Activated CD4-positive, alpha-beta memory T cell treated with anti-CD3 and anti-CD28 coated beads for 36 hours (primary cell): Measurements from ENCODE around the gene EEF1AKMT2. TPM values are rescaled to one million over a fixed set of nuclear protein-coding genes. Genes with fewer than 3 reads are reported as not detected.

ENCODE experiments used
- CTCF ChIA-PET: fragments of 350-600 bp; sonication (Branson Sonifier 250); formaldehyde crosslinking; loops from one replicate; lab custom pipeline; 2021; ENCODE audit warnings: antibody characterized with exemption, inconsistent platforms; lab: Charles Lee
- POLR2A ChIA-PET: fragments of 350-600 bp; sonication (Branson Sonifier 250); formaldehyde crosslinking; loops from one replicate; lab custom pipeline; 2021; ENCODE audit warnings: antibody characterized with exemption; lab: Charles Lee
- DNase-seq: peaks from one replicate; pipeline ENCODE4 v3.0.0-alpha.2; 2020
- H3K27ac Mint-ChIP-seq: one replicate; pipeline ENCODE4 v1.8.0; 2021; ENCODE audit warnings: mixed read lengths
- H3K27me3 Mint-ChIP-seq: one replicate; pipeline ENCODE4 v1.8.0; 2021; ENCODE audit warnings: mixed read lengths
- H3K36me3 Mint-ChIP-seq: one replicate; pipeline ENCODE4 v1.8.0; 2021; ENCODE audit warnings: mixed read lengths
- H3K4me1 Mint-ChIP-seq: one replicate; pipeline ENCODE4 v1.8.0; 2021; ENCODE audit warnings: low read depth, mixed read lengths
- H3K4me3 Mint-ChIP-seq: one replicate; pipeline ENCODE4 v1.8.0; 2021; ENCODE audit warnings: mild to moderate bottlenecking, mixed read lengths
- H3K9me3 Mint-ChIP-seq: one replicate; pipeline ENCODE4 v1.8.0; 2021; ENCODE audit warnings: mixed read lengths
- intact Hi-C: fragments of 100-400 bp; cut with micrococcal nuclease; formaldehyde crosslinking; loops from one replicate; pipeline ENCODE4 v1.15.1; 2023
- total RNA-seq, 2 experiments: library from RNA; stranded (reverse); gene quantifications; one replicate each; pipeline ENCODE4 v1.2.3, GENCODE V29; 2021

Gene EEF1AKMT2
- total RNA-seq, 2 experiments from 2014 or later: 28.2 to 33.1 TPM

DNA sequence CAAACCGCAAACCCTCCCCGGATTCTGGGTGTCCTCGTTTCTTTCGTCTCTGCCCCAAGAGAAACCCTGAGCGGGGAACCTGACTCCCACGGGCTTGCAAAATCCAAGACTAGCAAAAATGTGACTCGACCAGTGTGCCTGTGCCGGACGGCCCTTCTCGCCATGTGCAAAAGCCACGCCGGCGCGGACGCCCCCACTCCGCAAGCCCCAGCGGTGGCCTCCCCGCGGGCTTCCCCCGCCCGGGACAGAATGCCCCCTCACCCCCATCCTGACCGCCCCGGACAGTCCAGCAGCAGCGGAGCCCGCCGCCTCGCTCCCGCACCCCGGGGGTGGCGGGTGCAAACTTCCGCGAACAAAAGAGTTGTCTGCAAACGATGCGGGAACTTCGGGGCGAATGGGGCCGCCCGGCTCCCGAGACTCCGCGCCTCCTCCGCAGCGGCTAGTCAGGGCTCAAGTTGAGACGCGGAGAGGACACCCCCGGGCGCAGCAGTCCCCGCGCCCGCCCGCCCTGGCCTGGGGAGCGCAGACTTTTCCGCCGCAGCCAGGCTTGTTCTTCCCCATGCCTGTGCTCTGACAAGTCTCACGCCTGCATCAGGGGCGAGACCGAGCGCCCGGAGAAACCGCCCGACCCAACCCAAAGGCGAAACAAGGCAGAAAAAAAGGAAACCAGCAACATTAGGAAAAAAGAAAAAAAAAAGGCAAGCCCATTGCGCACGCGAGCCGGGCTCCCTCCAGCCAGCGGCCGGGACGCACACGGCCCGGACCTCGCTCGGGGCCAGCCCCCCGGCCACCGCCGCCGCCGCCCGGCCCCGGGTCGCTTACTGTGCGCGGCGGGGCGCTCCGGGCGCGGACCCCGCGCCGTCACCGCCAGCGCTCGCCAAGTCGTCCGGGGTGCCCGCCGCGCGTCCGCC is 48.2 kb downstream of the EEF1AKMT2 start:
- no peak for DNase-seq
- Mint-ChIP-seq H3K27ac (peak overlapping the region; percentile 86), H3K4me1 (peaks cover 55% of the 10 kb centered on the region), H3K36me3 (peaks cover 4% of the 10 kb centered on the region), H3K4me3 (peak overlapping the region; percentile 91), H3K9me3 (no peaks in the 10 kb centered on the region), H3K27me3 (no peaks in the 10 kb centered on the region)
- intact Hi-C loops: loop anchor here (5.0 kb wide), 2 partner anchors 49 to 281 kb away; partner anchors contain the start of genes EEF1AKMT2 and LHPP
- ChIA-PET CTCF (interaction anchor here (0.6 to 4.9 kb wide), 18 partner anchors 12 to 204 kb away, joined by 3 to 127 read pairs (median 26); partner anchors contain the start of gene ABRAXAS2), POLR2A (interaction anchor here (3.0 to 4.6 kb wide), 4 partner anchors 20 to 55 kb away, joined by 21 to 44 read pairs (median 33); no protein-coding TSS in a partner anchor)

DNA sequence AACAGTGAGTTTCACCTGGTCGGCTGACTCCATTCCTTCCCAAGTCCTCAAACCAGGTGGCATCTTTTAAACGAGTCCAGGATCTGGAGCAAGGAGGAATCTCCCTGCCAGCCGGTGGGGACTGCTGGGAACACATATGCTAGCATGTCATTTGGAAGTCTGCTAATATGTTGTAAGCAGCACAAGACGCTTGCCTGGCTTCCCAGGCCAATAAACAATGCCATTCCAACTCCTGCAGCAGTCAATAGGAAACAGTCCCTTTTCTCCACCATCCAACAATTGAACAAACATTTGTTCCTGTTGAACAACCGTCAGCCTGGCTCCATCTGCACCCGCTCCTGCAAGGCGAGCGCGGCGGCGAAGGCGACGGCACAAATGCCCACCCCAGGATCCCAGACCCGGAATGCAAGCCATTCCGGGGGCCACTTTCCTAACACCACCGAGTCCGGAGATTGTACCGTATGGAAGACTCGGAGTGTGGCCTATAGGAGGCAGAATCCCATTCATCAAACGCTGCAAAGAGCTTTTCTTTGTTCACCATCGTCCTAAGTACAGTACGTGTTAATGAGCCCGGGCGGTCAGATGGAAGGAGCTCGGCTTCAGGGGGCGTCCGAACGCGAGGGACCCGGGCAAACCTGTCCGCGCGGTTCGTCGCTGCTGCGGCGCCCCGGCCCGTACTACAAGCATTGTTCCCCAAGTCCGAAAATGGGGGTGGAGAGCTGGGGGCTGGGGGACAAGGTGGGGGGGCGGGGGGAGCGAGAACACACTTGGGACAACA is 49.1 kb downstream of the EEF1AKMT2 start:
- H3K4me3 Mint-ChIP-seq: peak overlapping the region; percentile 91
- no peak for DNase-seq
- H3K36me3 Mint-ChIP-seq: peaks cover 3% of the 10 kb centered on the region
- H3K4me1 Mint-ChIP-seq: peaks cover 60% of the 10 kb centered on the region
- peak overlapping the region; percentile 69 for H3K27ac Mint-ChIP-seq
- CTCF ChIA-PET: interaction anchor here (0.6 to 4.9 kb wide), 29 partner anchors 11 to 212 kb away, joined by 3 to 127 read pairs (median 21); partner anchors contain the start of gene ABRAXAS2
- intact Hi-C loops: loop anchor here (5.0 kb wide), 2 partner anchors 50 to 280 kb away; partner anchors contain the start of genes EEF1AKMT2 and LHPP
- H3K27me3 Mint-ChIP-seq: no peaks in the 10 kb centered on the region
- H3K9me3 Mint-ChIP-seq: no peaks in the 10 kb centered on the region
- POLR2A ChIA-PET: interaction anchor here (1.6 to 4.6 kb wide), 8 partner anchors 10 to 54 kb away, joined by 6 to 44 read pairs (median 18); no protein-coding TSS in a partner anchor

DNA sequence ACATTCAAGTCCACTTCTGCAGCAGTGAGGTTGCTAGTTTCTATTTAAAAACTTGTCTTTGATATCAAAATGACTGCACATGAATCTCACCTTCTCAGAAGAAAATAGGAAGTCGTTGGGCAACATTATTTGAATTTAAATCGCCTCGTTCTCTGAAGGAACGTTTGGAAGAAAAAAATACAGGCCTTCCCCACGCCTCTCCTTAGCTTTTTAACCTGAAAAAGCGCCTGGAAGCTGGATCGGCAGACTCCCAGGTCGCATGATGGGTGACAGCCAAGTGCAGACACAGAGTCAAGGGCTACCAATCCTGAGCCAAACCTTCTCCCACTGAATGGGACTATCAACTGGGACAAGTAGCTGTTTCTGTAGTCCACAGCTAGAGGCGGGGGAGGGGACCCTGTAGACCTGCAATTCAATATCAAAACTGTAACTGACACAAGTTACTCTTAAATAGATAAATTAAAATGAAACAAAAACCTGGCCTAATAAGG is 49.7 kb downstream of the EEF1AKMT2 start:
- POLR2A ChIA-PET: interaction anchor here (0.7 to 4.6 kb wide), 15 partner anchors 9 to 114 kb away, joined by 3 to 44 read pairs (median 6); no protein-coding TSS in a partner anchor
- CTCF ChIA-PET: interaction anchor here (0.6 to 4.9 kb wide), 50 partner anchors 8 to 280 kb away, joined by 3 to 127 read pairs (median 7); partner anchors contain the start of genes EEF1AKMT2 and LHPP
- H3K27ac Mint-ChIP-seq: peak overlapping the region; percentile 88
- DNase-seq: peak; percentile 48
- no peaks in the 10 kb centered on the region for H3K27me3 Mint-ChIP-seq
- peaks cover 67% of the 10 kb centered on the region for H3K4me1 Mint-ChIP-seq
- peak overlapping the region; percentile 91 for H3K4me3 Mint-ChIP-seq
- peaks cover 3% of the 10 kb centered on the region for H3K36me3 Mint-ChIP-seq
- intact Hi-C loops: loop anchor here (1.0 to 5.0 kb wide), 12 partner anchors 9 to 280 kb away; partner anchors contain the start of genes EEF1AKMT2 and LHPP
- H3K9me3 Mint-ChIP-seq: no peaks in the 10 kb centered on the region

DNA sequence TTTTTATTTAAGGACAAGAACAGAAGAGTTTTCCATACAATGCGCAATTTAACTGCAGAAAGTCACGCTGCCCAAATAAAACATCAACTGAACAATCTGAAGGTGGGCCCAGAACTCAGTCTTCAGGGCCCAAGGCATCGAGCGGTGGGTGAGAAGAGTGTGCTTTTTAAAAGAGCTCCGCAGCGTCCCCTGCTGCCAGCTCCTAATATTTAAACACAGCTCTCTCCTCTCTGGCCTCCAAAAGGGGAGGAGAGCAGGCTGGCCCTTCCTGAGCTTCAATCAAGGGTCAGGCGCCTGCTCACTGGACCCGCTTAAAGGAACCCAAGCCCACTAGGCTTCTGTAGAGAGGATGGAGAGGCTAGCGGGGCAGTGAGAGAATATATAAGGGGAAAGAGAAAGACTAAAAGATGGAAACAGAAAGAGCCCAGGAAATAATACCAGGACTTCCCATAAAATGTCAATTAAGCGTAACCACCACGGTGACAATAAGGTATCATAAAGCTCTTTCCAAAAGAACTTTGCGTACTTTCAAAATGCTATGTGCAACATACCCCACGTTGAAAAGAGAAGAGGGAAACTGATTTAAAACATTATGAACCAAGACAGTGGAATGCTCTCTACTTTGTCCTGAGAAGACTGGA is 50.3 kb downstream of the EEF1AKMT2 start:
- CTCF ChIA-PET: interaction anchor here (0.6 to 4.9 kb wide), 50 partner anchors 8 to 280 kb away, joined by 3 to 127 read pairs (median 7); partner anchors contain the start of genes ABRAXAS2, EEF1AKMT2 and LHPP
- intact Hi-C loops: loop anchor here (1.0 to 5.0 kb wide), 12 partner anchors 8 to 279 kb away; partner anchors contain the start of genes EEF1AKMT2 and LHPP

DNA sequence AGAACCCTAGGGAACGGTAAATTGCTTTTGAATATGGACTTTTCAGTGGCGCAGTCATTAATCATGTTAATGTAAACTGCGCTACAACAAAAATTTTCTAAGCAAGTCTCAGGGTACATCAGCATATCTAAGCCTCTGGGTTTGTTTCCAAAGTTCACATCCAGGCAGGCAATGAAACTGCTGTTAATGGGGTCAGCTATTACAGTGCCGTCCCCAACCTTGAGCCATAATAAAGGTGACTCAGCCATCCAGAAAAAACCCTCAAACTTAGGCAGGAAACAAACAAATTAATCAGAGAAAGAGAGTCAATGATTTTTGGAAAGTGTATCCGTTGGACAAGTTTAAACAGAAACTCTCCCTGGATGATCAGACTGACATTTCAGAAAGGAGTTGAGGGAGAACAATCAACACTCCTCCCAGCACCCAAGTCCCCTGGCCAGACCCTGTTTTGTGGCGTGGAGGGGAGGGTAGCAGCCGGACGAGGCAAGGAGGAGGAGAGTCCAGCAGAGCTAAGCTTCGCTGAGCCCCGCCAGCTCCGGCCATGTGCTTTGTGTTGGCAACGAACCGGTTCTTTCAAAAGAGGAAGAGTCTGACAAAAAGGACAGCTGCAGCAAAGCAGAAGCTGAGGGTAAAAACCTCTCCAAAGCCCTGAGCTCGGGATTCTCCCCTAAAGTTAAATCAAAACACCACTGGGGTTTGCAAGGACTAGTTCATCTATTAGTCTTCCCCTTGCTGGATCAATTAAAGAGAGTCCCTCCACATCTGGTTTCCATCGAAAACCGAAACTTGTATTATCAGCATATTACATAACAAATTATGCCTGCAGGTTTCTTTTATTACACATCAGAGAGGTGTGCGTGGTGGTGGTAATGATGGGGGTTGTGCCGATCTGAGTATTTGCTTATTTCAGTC is 51.1 kb downstream of the EEF1AKMT2 start:
- Mint-ChIP-seq H3K36me3 (peaks cover 3% of the 10 kb centered on the region), H3K4me3 (peak overlapping the region; percentile 91), H3K4me1 (peaks cover 78% of the 10 kb centered on the region), H3K9me3 (no peaks in the 10 kb centered on the region), H3K27me3 (no peaks in the 10 kb centered on the region), H3K27ac (peak overlapping the region; percentile 88)
- CTCF ChIA-PET: interaction anchor here (0.6 to 4.9 kb wide), 48 partner anchors 9 to 279 kb away, joined by 3 to 127 read pairs (median 8); partner anchors contain the start of genes ABRAXAS2, EEF1AKMT2 and LHPP
- POLR2A ChIA-PET: interaction anchor here (0.6 to 4.6 kb wide), 18 partner anchors 8 to 323 kb away, joined by 3 to 44 read pairs (median 6); no protein-coding TSS in a partner anchor
- intact Hi-C loops: loop anchor here (1.0 to 5.0 kb wide), 12 partner anchors 7 to 278 kb away; partner anchors contain the start of genes EEF1AKMT2 and LHPP
- peak; percentile 38 for DNase-seq

More for the DNA sequence above, 50.3 kb downstream of the EEF1AKMT2 start:
- peak; percentile 86 for DNase-seq
- H3K27ac Mint-ChIP-seq: peak overlapping the region; percentile 88
- H3K4me3 Mint-ChIP-seq: peak overlapping the region; percentile 91
- peaks cover 3% of the 10 kb centered on the region for H3K36me3 Mint-ChIP-seq
- no peaks in the 10 kb centered on the region for H3K27me3 Mint-ChIP-seq
- H3K9me3 Mint-ChIP-seq: no peaks in the 10 kb centered on the region
- POLR2A ChIA-PET: interaction anchor here (0.6 to 4.6 kb wide), 17 partner anchors 9 to 324 kb away, joined by 3 to 44 read pairs (median 6); no protein-coding TSS in a partner anchor
- H3K4me1 Mint-ChIP-seq: peaks cover 72% of the 10 kb centered on the region

DNA sequence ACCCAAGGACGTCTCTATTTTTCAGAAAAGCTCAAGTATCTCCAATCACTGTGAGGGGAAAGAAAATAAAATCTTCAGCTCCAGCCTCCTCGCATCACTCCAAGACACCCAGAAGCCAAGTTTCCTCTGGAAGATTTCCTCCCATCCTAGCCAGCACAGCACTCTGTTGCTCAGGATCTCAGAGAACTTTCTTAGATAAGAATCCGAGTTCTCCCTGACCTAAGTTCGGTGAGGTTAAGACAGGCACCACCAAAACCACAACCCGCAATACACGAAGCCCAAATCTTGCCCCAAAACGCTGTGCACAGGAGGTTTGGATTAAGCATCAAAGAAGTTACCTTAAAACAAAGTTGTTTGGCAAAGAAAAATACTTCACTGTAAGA is 51.7 kb downstream of the EEF1AKMT2 start:
- peaks cover 3% of the 10 kb centered on the region for H3K36me3 Mint-ChIP-seq
- peak overlapping the region; percentile 91 for H3K4me3 Mint-ChIP-seq
- peaks cover 78% of the 10 kb centered on the region for H3K4me1 Mint-ChIP-seq
- ChIA-PET POLR2A (interaction anchor here (1.0 to 4.6 kb wide), 6 partner anchors 7 to 54 kb away, joined by 3 to 44 read pairs (median 10); no protein-coding TSS in a partner anchor), CTCF (interaction anchor here (0.7 to 4.9 kb wide), 18 partner anchors 8 to 210 kb away, joined by 3 to 127 read pairs (median 24); no protein-coding TSS in a partner anchor)
- H3K27me3 Mint-ChIP-seq: no peaks in the 10 kb centered on the region
- peak overlapping the region; percentile 75 for H3K27ac Mint-ChIP-seq
- intact Hi-C loops: loop anchor here (2.0 to 5.0 kb wide), 5 partner anchors 43 to 278 kb away; partner anchors contain the start of genes EEF1AKMT2 and LHPP
- peak; percentile 37 for DNase-seq
- no peaks in the 10 kb centered on the region for H3K9me3 Mint-ChIP-seq

DNA sequence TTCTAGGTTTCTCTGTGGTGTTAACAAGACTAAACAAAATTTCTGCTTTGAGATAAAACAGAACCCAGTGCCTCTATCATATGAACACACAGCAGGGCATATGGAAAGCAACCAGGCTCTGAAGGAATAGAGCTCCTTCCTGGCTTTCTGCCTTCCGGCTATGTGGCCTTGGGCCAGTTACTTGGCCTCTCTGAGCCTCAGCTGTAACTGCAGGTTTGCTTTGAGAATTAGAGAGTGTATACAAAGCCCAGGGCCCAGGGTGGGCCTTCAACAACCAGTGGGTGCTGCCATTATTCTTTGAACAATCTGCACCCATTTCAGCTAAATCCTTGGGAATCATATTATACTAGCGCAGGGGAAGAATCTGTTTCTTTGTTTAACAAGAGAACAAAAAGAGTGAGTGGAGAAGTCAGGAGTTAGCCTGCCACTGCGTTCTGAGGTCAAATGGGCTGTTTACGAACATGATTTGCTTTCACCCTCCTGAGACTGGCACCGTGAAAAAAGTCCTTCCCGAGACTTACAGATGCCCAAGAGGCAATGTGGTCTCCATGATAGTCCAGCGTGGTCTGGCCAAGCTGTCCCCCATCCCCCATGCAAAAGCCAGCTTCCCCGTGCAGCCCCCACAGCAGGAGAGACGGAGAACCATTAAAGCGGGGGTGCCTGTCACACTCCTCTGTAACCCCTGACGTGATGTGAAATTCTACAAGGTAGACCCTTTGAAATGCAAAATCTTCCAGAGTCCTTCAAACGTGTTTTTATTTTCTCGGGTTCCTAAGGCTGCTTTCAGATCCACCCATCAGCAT is 52.4 kb downstream of the EEF1AKMT2 start:
- Mint-ChIP-seq H3K36me3 (peaks cover 5% of the 10 kb centered on the region), H3K27me3 (no peaks in the 10 kb centered on the region), H3K4me3 (peak overlapping the region; percentile 91), H3K27ac (peak overlapping the region; percentile 75), H3K4me1 (peaks cover 80% of the 10 kb centered on the region), H3K9me3 (no peaks in the 10 kb centered on the region)
- intact Hi-C loops: no loop called here
- no peak for DNase-seq
- ChIA-PET CTCF (interaction anchor here (0.7 to 4.9 kb wide), 15 partner anchors 8 to 209 kb away, joined by 3 to 127 read pairs (median 21); no protein-coding TSS in a partner anchor), POLR2A (interaction anchor here (1.0 to 4.6 kb wide), 4 partner anchors 16 to 53 kb away, joined by 3 to 44 read pairs (median 18); no protein-coding TSS in a partner anchor)

DNA sequence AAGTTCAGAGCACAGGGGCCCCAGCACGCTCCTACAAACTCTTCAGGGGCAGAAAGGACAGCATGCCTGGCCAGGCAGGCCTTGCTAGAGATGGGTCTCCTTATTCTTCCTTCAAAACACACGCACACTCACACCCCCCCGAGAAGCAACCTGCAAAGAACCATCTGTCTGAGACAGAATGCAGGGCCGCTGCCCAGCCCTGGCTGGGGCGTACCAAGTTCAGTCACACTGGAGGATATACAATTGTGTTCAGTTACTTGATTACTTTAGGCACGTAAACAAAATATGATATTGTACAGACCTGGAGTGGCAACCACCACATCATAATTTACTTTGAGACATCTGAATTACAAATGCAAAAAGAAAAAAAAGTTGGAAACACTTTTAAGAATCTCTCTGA is 53.2 kb downstream of the EEF1AKMT2 start:
- peaks cover 6% of the 10 kb centered on the region for H3K36me3 Mint-ChIP-seq
- H3K9me3 Mint-ChIP-seq: no peaks in the 10 kb centered on the region
- peak overlapping the region; percentile 33 for H3K27ac Mint-ChIP-seq
- intact Hi-C loops: no loop called here
- no peak for DNase-seq
- ChIA-PET POLR2A (interaction anchor here (4.6 kb wide), 1 partner anchor 15 kb away, joined by 33 read pairs; no protein-coding TSS in a partner anchor), CTCF (interaction anchor here (0.7 to 4.9 kb wide), 4 partner anchors 20 to 94 kb away, joined by 3 to 127 read pairs (median 45); no protein-coding TSS in a partner anchor)
- no peaks in the 10 kb centered on the region for H3K27me3 Mint-ChIP-seq
- H3K4me3 Mint-ChIP-seq: no peak overlapping the region
- H3K4me1 Mint-ChIP-seq: peaks cover 89% of the 10 kb centered on the region
